Liver (tissue), 3 donors: ENCODE measurements around the gene DNMT1.

Source experiments
- ATF3 ChIP-seq: IDR thresholded peaks from 2 replicates; pipeline ENCODE4 v1.6.1; 2016; ENCODE audit warnings: antibody characterized with exemption
- CTCF ChIP-seq: fragments of 150-350 bp; IDR thresholded peaks from 2 replicates; pipeline ENCODE4 v1.5.1; 2017; ENCODE audit warnings: improper control_type of control experiment, low read depth, low read length; ENCODE audit not compliant: missing input control
- GABPA ChIP-seq, 2 donors: IDR thresholded peaks in 1 of 2; conservative IDR thresholded peaks in 1 of 2; 2 replicates each; pipeline ENCODE4 v1.6.1; 2016; ENCODE audit warnings: antibody characterized with exemption in 2 of 2, mild to moderate bottlenecking in 1 of 2, moderate library complexity in 1 of 2
- HNF4G ChIP-seq: IDR thresholded peaks from 2 replicates; pipeline ENCODE4 v1.6.1; 2016; ENCODE audit warnings: antibody characterized with exemption
- JUND ChIP-seq, 2 donors: IDR thresholded peaks; 2 replicates each; pipeline ENCODE4 v1.6.1; 2016; ENCODE audit warnings: antibody characterized with exemption in 2 of 2
- MAX ChIP-seq: IDR thresholded peaks from 2 replicates; pipeline ENCODE4 v1.6.1; 2016; ENCODE audit warnings: antibody characterized with exemption
- RAD21 ChIP-seq, 2 donors: IDR thresholded peaks; 2 replicates each; pipeline ENCODE4 v1.6.1; 2016; ENCODE audit warnings: antibody characterized with exemption in 2 of 2, mild to moderate bottlenecking in 2 of 2
- REST ChIP-seq: IDR thresholded peaks from 2 replicates; pipeline ENCODE4 v1.6.1; 2016; ENCODE audit warnings: antibody characterized with exemption, mild to moderate bottlenecking
- RXRA ChIP-seq, 2 donors: IDR thresholded peaks; 2 replicates each; pipeline ENCODE4 v1.6.1; 2017 to 2018; ENCODE audit warnings: antibody characterized with exemption in 2 of 2, mild to moderate bottlenecking in 1 of 2
- SP1 ChIP-seq: IDR thresholded peaks from 2 replicates; pipeline ENCODE4 v1.6.1; 2018; ENCODE audit warnings: antibody characterized with exemption, mild to moderate bottlenecking
- TAF1 ChIP-seq: conservative IDR thresholded peaks from 2 replicates; pipeline ENCODE4 v1.6.1; 2016; ENCODE audit warnings: antibody characterized with exemption, mild to moderate bottlenecking
- YY1 ChIP-seq: IDR thresholded peaks from 2 replicates; pipeline ENCODE4 v1.6.1; 2016; ENCODE audit warnings: antibody characterized with exemption, mild to moderate bottlenecking
- ZBTB33 ChIP-seq: IDR thresholded peaks from 2 replicates; pipeline ENCODE4 v1.6.1; 2016; ENCODE audit warnings: antibody characterized with exemption
- donor health status: healthy.
- donor health status: healthy.

GRCh38 chr19:10092648-10093294 is 102.0 kb downstream of the DNMT1 start:
- TF ChIP-seq CTCF (no peak), JUND (IDR thresholded peaks at IDR 0.05) (no peak), SP1 (no peak), ZBTB33 (no peak), TAF1 (no peak), MAX (no peak), GABPA (IDR thresholded peaks at IDR 0.05 in 1 of 2, conservative IDR thresholded peaks at IDR 0.05 in 1 of 2) (no peak), YY1 (no peak), RAD21 (IDR thresholded peaks at IDR 0.05) (no peak), HNF4G (no peak), REST (no peak), RXRA (IDR thresholded peaks at IDR 0.05) (no peak), ATF3 (no peak)
